Measurements from ENCODE around the gene TREH.

DNA sequence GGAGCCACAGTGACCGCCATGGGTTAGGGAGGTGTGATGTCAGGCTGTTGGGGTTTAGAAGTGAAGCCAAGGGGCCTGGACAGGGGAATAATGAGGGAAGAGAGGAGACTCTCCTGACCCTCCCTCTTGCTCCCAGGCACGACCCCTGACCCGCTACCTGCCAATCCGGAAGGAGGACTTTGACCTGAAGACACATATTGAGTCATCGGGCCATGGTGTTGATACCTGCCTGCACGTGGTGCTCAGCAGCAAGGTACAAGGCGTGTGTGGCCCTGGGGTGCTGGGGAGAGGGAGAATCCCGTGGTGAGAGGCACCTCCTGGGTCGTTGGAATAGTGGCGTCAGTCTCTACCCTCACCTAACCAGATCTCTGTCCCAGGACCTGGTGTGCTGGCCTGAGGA is 29.5 kb downstream of the TREH start:
- no peak for TF ChIP-seq CTCF (IDR thresholded peaks at IDR 0.05; ENCODE audit: poor library complexity, severe bottlenecking)
- no peak for TF ChIP-seq REST (IDR thresholded peaks at IDR 0.05; ENCODE audit: borderline replicate concordance)
- TF ChIP-seq TAF1 (IDR thresholded peaks at IDR 0.05; ENCODE audit: low read depth): no peak
- no peak for TF ChIP-seq EZH2 (IDR thresholded peaks at IDR 0.05; ENCODE audit: borderline replicate concordance, insufficient read depth, low read length, poor library complexity, severe bottlenecking)
- no peak for TF ChIP-seq RAD21 (conservative IDR thresholded peaks at IDR 0.05)
- no peak for TF ChIP-seq POLR2AphosphoS5 (IDR thresholded peaks at IDR 0.05)
- TF ChIP-seq EP300 (conservative IDR thresholded peaks at IDR 0.05; ENCODE audit: poor library complexity, severe bottlenecking): no peak
- TF ChIP-seq SMC3 (conservative IDR thresholded peaks at IDR 0.05; ENCODE audit: poor library complexity): no peak
- no peak for TF ChIP-seq MXI1 (conservative IDR thresholded peaks at IDR 0.05; ENCODE audit: poor library complexity, severe bottlenecking)
